ENCODE measurements around the gene GRAP2.
"Not testable (repeated sequence)": the region's sequence is repeated elsewhere in the genome, so short reads cannot be mapped to it uniquely, and the experiment has no call there.

The GRAP2 gene

GRCh38 chr22:39970742-39971141 is 69.9 kb downstream of the GRAP2 start:
- no peak for DNase-seq

GRCh38 chr22:39972641-39973040 is 71.8 kb downstream of the GRAP2 start:
- peak in 1 of 2 experiments; percentile 56 for DNase-seq

- DNase-seq = no peak
Observed at GRCh38 chr22:39973656-39974055, 72.8 kb downstream of the GRAP2 start.

- no peak for DNase-seq
Observed at GRCh38 chr22:39974065-39974464, 73.2 kb downstream of the GRAP2 start.

- no peak for DNase-seq
Observed at GRCh38 chr22:39979048-39979447, 78.2 kb downstream of the GRAP2 start.

- no peak for DNase-seq
Observed at GRCh38 chr22:39979458-39979857, 78.6 kb downstream of the GRAP2 start.

GRCh38 chr22:39980596-39980995 is 79.7 kb downstream of the GRAP2 start:
- peak in 1 of 2 experiments; percentile 53 for DNase-seq

GRCh38 chr22:39983346-39983745 is 82.5 kb downstream of the GRAP2 start:
- DNase-seq = no peak

- DNase-seq = no peak
Observed at GRCh38 chr22:39984006-39984405, 83.1 kb downstream of the GRAP2 start.

GRCh38 chr22:39984746-39985145 is 83.9 kb downstream of the GRAP2 start:
- DNase-seq = no peak

GRCh38 chr22:39985383-39986035 is 84.6 kb downstream of the GRAP2 start:
- no peak for DNase-seq

GRCh38 chr22:39988386-39989114 is 87.7 kb downstream of the GRAP2 start:
- no peak for DNase-seq

GRCh38 chr22:39989633-39990032 is 88.7 kb downstream of the GRAP2 start:
- no peak for DNase-seq

GRCh38 chr22:39990686-39991085 is 89.8 kb downstream of the GRAP2 start:
- DNase-seq = peak; percentile 42 to 59

GRCh38 chr22:39991159-39991860 is 90.4 kb downstream of the GRAP2 start:
- DNase-seq = no peak

GRCh38 chr22:39992088-39992826 is 91.4 kb downstream of the GRAP2 start:
- DNase-seq = no peak

- not testable (repeated sequence) for DNase-seq
Observed at GRCh38 chr22:39992894-39993293, 92.0 kb downstream of the GRAP2 start.

- DNase-seq = no peak
Observed at GRCh38 chr22:39994041-39994565, 93.2 kb downstream of the GRAP2 start.

GRCh38 chr22:39994566-39995392 is 93.9 kb downstream of the GRAP2 start, which contains the start of gene FAM83F:
Gene FAM83F (plus strand): TSS chr22:39994954. CDS start chr22:39995043, 89 bp downstream.
- DNase-seq = no peak

- DNase-seq = peak in 1 of 2 experiments; percentile 32
Observed at GRCh38 chr22:39995393-39996252, 94.7 kb downstream of the GRAP2 start.

- no peak for DNase-seq
Observed at GRCh38 chr22:39996732-39997131, 95.8 kb downstream of the GRAP2 start.
